GM19023 (cell line): ENCODE results near the gene C16orf96.

Experiments used
- ATAC-seq: cut with Tn5 transposase; IDR thresholded peaks from one replicate; pipeline ENCODE4 v1.9.1; 2021; ENCODE audit warnings: mild to moderate bottlenecking, moderate library complexity; ENCODE audit not compliant: unreplicated experiment

The C16orf96 gene

DNA sequence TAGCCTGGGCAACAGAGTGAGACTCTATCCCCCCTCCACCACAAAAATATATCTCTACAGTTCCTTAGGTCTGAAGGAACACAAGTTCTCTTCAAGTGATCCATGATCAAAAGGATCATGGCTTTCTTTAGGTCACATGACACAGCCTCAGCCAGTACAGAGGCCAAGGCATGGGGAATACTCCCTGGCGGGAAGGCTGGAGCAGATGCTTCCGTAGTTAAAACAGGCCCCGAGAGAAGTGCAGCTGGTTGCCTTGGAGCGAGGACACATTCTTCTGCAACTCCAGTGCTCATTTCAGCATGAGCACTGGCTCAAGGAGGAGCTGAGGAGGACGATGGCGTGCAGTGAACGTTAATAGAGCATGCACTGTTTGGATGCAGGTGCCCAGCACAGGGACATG lies 31.1 kb upstream of the C16orf96 start:
- no peak for ATAC-seq

- no peak for ATAC-seq
These were observed 30.4 kb upstream of the C16orf96 start for GRCh38 chr16:4525634-4526277.

GRCh38 chr16:4529085-4530060 lies 26.8 kb upstream of the C16orf96 start:
- no peak for ATAC-seq

GRCh38 chr16:4531811-4532210 lies 24.3 kb upstream of the C16orf96 start:
- ATAC-seq, result no peak

DNA sequence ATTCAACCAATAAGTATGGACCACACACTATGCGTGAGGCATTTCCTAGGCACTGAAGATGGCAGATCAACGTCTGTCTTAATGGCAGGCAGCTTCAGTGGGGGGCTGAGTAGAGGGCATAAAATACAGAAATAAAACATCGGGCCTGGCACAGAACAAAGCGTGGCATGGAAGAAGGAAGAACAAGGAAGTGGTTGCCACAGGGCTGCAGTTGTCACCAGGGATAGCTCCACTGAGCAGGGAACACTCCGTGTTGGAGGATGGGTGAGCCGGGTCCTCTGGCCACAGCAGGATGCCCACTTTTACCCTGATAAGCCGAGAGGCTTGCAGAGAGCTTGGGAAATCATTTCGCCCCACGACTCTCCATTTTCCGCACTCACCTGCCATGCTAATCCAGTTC lies 23.9 kb upstream of the C16orf96 start:
- ATAC-seq, result no peak

DNA sequence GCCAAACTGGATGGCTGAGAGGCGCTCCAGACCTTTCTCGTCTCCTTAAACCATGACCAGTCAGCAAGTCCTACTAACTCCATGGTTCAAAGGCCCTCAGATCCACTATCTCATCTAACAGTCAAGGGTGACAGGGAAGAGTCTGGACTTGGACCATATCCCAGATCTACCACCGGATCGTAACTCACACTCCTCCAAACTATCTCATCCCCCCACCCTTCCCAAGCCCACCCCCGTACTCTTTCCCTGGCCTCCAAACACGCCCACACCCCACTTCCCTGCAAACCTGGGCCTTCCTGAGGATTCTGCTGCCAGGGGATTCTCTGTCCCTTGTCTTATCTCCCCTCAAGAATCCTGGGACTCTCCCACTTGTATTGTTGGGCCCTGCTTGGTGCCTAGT lies 22.6 kb upstream of the C16orf96 start:
- ATAC-seq, result no peak

GRCh38 chr16:4534151-4534790 lies 21.9 kb upstream of the C16orf96 start:
- no peak for ATAC-seq

DNA sequence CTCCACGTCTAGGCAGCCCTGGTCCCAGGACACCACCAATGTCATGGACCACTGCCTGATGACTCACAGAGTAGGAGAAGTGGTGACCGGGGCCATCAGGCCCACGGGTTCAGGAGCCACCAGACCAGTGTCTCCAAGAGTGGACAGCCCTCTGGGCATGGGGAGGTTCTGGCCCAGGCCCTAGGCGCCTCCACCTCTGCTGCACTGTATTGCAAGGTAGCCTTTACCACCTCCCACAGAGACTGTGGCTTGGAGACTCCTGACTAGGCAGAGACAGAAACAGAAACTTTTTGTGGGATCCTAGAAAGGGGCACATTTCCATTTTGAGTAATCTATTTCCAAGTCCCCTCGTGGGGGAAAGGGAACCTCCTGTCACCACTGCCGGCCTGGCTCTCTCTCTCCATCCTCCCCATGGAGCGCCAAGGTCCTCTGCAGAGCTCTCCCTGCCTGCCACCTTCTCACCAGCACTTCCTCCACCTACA lies 20.5 kb upstream of the C16orf96 start:
- no peak for ATAC-seq

GRCh38 chr16:4536391-4537106 lies 19.6 kb upstream of the C16orf96 start:
- no peak for ATAC-seq

GRCh38 chr16:4537376-4538343 lies 18.5 kb upstream of the C16orf96 start:
- ATAC-seq, result peak; percentile 31

DNA sequence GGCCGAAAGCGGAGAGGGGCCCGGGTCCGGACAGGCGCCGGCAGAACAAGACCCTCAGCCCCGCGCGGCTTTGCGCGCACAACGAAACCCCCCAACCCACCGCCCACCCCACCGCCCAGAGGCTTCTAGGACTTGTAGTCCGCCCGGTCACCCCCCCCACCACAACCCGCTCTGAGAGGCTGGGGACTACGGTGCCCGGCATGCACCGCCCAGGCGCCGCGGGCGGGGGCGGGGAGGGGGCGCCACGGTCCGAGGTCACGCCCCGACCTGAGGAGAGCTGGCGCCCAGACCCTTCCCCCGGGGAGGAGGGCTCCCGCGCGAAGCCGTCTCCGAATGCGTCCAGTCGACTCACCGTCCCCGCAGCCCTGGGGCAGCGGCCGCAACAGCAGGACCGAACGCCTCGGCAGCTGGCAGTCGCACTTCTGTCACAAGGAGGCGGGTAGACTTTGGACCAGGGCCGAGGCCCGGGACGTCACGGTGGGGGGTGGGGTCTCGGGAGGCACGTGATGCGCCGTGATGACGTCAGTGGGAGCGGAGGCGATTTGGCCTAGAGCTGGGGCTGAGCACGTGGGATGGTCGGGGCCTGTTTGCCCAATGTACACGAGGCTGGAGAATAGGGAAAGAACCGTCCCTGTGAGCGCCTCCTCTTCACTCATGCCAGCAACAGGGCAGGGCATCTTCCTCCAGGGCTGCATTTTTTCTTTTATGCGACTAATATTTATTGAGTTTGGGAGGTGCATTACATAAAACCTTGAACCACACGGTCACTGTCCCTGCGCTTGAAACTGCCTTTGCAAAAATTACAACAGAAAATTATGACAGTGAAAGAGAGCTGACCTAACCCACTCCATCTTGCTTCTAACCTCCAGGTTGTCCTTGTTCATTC lies 17.5 kb upstream of the C16orf96 start, which contains the start of gene CDIP1:
Gene CDIP1, minus strand, starts transcription at position 424 of the 886 bp plus-strand sequence. CDS start 24,643 bp downstream, outside the sequence.
- peak; percentile 89 for ATAC-seq

DNA sequence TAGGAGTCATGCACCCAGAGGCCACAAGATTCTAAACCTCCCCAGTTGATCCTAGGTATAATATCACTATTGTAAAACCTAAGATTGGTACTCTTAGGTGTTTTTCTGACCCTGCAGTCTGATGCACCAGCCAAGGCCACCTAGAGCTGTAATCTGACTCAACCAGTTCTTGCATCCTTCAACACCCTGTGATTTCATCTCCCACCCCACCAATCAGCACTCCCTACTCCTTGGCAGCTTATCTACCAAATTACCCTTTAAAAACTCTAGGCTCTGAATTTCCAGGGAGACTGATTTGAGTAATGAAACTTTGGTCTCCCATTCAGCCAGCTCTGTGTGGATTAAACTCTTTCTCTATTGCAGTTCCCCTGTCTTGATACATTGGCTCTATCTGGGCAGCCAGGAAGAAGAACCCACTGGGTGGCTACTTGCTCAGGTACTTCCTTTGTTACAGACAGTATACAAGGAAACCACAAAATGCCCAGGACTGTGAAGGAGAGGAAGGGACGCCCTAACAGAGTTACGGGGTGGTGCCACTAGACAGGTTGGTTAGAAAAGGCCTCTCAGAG lies 16.3 kb upstream of the C16orf96 start:
- ATAC-seq, result no peak

GRCh38 chr16:4544473-4544872 lies 11.7 kb upstream of the C16orf96 start:
- no peak for ATAC-seq

- ATAC-seq, result no peak
These were observed 8.0 kb upstream of the C16orf96 start for GRCh38 chr16:4548124-4548523.

DNA sequence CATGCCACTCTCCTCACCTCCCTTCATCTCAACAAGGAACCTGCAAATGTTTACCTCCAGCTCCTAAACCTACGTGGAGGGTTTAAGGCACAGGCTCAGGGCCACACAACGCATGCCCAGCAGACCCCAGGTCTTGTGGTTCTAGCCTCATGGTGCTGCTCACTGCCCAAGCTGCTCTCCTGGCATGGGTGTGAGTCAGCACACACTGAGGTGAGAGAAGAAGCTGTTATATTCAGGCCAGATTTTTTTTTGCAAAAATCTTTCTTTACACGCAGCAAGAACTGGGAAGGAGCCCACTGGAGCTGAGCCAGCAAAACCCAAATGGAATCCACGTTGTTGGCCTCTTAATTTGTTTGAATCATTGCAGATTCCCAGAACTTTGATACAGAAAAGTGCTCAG lies 5.5 kb upstream of the C16orf96 start:
- ATAC-seq, result no peak

- ATAC-seq, result no peak
These were observed 3.6 kb upstream of the C16orf96 start for GRCh38 chr16:4552541-4552940.

DNA sequence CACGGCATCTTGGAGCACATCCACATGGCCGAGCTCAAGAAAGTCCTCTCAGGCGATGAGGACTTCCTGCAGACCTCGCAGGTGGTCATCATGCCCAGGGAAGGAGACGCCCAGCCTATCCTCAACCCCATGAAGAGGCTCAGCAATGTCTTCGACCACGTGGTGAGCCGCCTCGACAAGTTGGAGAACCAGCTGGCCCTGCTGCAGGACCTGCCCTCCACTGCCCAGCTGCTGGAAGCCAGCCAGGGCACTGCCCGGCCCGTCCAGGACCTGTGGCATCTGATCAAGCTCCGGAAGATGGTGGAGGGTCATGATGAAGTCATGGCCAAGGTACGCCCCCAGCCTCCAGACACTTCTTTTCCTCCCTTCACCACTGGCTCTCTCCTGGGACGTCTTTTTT lies 440 bp downstream of the C16orf96 start:
- no peak for ATAC-seq

DNA sequence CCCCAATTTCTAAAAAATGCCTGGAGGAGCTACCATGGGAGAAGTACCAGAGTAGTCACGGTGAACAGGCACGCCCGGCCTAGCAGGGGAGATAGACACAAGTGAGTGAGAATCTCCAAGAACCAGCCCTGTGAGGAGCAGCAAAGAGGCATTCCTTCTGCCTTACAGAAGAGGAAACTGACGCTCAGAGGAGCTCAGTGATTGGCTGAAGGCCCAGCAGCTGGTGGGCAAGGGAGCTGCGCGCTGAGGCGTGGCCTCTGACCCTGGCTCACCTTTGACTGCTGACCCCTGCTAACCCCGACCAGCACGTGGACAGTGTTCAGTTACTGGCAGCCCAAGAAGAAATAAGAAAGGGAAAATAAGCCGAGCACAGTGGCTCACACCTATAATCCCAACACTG lies 1.8 kb downstream of the C16orf96 start:
- ATAC-seq, result no peak
